Fibroblast of the aortic adventitia (primary cell): ENCODE measurements around the gene AP2B1. TPM values are rescaled to one million over a fixed set of nuclear protein-coding genes. Genes with fewer than 3 reads are reported as not detected.

ENCODE experiments used
- DNase-seq: peaks from one replicate; pipeline ENCODE4 v3.0.0-alpha.2; 2010; ENCODE audit warnings: low read depth
- H3K4me3 ChIP-seq: 2 replicates; pipeline ENCODE4 v1.5.1; 2011; ENCODE audit warnings: low read depth, mild to moderate bottlenecking, control low read depth, low read length, moderate library complexity
- CTCF ChIP-seq: IDR thresholded peaks from 2 replicates; pipeline ENCODE4 v1.5.1; 2011; ENCODE audit warnings: mild to moderate bottlenecking, low read length, control low read depth, inconsistent platforms; ENCODE audit not compliant: insufficient read depth
- total RNA-seq: library from RNA; depleted of rRNA; stranded (reverse); fragments of >200 nt; gene quantifications from 2 replicates; pipeline ENCODE4 v1.2.3, GENCODE V29; 2012; ENCODE audit warnings: low replicate concordance

The AP2B1 gene
- total RNA-seq, 1 donor: 118 TPM

- no peak for DNase-seq
- H3K4me3 ChIP-seq: no peak overlapping the region
- no peak for TF ChIP-seq CTCF
Measured at GRCh38 chr17:35651467-35651866, 64.3 kb downstream of the AP2B1 start.

GRCh38 chr17:35653619-35654361, 66.7 kb downstream of the AP2B1 start:
- no peak overlapping the region for H3K4me3 ChIP-seq
- no peak for DNase-seq
- no peak for TF ChIP-seq CTCF

GRCh38 chr17:35655303-35655702, 68.2 kb downstream of the AP2B1 start:
- DNase-seq: no peak
- H3K4me3 ChIP-seq: no peak overlapping the region
- TF ChIP-seq CTCF: no peak

GRCh38 chr17:35660902-35661301, 73.8 kb downstream of the AP2B1 start:
- no peak overlapping the region for H3K4me3 ChIP-seq
- no peak for DNase-seq
- TF ChIP-seq CTCF: no peak

GRCh38 chr17:35664685-35665084, 77.6 kb downstream of the AP2B1 start:
- H3K4me3 ChIP-seq: no peak overlapping the region
- DNase-seq: no peak
- TF ChIP-seq CTCF: no peak

GRCh38 chr17:35665662-35666061, 78.5 kb downstream of the AP2B1 start:
- TF ChIP-seq CTCF: no peak
- DNase-seq: no peak
- no peak overlapping the region for H3K4me3 ChIP-seq

GRCh38 chr17:35666070-35666469, 78.9 kb downstream of the AP2B1 start:
- no peak overlapping the region for H3K4me3 ChIP-seq
- TF ChIP-seq CTCF: no peak
- no peak for DNase-seq
